ENCODE measurements around the gene SLC12A5.
A peak's percentile ranks its signal among the peaks of the same experiment; 100 is the strongest.
"Not testable (repeated sequence)": the region's sequence is repeated elsewhere in the genome, so short reads cannot be mapped to it uniquely, and the experiment has no call there.

The SLC12A5 gene

DNA sequence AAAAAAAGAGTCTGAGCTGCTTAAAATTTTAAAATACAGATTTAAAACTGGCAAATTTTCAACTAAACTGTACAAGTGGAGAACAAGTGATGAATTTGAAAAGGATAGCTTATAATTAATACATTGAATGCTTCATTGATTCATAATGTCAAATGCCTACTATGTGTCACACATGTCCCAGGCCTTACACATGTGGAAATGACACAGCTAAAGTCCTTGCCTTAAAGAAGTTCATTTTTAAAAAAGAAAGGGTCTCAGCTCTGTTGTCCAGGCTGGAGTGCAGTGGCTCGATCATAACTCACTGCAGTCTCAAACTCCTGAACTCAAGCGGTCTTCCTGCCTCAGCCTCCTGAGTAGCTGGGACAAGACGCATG is 55.8 kb downstream of the SLC12A5 start:
- DNase-seq, result no peak

DNA sequence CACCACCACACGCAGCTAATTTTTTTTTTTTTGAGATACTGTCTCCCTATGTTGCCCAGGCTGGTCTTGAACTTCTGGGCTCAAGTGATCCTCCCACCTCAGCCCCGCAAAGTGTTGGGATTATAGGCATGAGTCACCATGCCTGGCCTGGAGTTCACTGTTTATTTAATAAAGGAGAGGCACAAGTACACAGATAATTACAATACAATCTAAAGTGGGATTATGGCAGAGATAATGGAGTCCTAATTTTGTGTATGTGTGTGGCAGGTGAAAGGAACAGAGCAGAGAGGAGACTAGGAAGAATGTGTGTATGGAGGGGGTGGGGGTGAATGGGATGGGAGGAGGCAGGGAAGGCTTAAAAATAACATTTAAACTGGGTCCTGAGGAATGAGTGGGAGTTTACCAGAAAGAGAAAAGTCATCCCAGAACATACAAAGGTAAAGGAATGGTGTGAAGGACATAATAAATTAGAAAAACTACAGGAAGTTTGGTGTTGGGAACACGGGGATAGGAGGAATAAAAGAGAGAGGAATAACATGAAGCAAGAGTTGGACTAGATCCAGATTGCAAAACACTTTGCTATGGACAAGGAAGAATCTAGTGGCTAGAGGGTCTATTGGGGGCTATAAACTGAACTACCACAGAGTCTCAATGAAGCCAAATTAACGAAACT is 56.3 kb downstream of the SLC12A5 start:
- DNase-seq, result no peak

DNA sequence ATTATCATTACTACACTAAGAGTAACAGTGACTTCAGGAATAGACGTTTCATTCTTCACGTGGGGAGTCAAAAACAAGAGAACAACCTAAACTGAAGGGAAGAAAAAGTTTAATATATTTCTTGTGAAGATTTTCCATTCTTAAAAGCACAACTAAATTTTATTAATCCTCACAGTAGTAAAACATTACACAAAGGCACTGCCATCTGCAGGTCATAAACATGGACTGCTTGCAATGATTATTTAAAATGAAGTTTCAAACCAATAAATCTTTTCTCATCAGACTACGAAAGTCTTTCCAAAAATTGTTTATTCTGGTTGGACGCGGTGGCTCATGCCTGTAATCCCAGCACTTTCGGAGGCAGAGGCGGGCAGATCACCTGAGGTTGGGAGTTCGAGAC is 58.1 kb downstream of the SLC12A5 start:
- no peak for DNase-seq

DNA sequence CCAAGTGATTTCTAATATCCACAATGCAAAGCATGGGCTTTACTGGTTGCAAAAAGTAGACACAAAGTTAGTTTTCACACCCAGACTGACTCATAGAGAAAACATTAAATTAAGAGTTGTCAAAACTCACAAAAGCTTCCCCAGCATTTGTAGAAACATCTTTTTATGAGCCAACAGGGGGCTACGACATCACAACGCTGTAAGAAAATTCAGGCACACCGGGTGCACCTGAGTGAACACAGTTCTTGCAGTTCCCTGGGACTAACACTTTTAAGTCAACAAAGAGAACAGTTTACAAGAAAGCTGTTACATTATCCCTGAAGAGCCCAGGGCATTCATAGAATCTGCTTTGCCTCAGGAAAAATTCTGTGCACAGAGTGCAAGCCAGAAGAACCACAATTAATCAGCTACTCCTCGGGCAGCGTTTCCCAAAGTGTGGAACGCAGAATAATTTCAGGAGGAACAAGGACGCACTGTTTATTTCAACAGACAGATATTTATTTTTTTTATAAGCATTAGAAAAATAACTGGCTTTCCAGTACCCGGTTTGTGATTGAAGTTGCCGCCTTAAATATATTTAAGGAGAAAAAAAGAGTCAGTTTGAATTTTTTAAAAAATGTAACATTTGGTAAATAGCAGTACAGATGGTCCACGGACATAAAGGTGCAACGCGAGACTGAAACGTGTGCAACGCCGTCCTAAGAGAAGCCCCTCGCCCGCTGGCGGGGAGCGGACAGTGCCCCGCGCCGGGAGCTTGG is 59.6 kb downstream of the SLC12A5 start:
- DNase-seq, result no peak

DNA sequence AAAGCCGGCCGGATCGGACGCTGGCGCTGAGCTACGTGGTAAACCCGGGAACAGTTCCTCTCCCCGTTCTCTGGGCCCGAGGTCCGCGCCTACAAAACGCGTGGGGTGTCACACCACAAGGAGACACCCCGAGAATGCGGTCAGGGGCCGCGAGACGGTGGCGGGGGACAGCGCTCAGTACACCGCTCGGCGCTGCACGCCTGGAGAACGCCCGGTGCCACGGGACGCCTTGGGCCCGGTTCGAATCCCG is 60.1 kb downstream of the SLC12A5 start:
- no peak for DNase-seq

DNA sequence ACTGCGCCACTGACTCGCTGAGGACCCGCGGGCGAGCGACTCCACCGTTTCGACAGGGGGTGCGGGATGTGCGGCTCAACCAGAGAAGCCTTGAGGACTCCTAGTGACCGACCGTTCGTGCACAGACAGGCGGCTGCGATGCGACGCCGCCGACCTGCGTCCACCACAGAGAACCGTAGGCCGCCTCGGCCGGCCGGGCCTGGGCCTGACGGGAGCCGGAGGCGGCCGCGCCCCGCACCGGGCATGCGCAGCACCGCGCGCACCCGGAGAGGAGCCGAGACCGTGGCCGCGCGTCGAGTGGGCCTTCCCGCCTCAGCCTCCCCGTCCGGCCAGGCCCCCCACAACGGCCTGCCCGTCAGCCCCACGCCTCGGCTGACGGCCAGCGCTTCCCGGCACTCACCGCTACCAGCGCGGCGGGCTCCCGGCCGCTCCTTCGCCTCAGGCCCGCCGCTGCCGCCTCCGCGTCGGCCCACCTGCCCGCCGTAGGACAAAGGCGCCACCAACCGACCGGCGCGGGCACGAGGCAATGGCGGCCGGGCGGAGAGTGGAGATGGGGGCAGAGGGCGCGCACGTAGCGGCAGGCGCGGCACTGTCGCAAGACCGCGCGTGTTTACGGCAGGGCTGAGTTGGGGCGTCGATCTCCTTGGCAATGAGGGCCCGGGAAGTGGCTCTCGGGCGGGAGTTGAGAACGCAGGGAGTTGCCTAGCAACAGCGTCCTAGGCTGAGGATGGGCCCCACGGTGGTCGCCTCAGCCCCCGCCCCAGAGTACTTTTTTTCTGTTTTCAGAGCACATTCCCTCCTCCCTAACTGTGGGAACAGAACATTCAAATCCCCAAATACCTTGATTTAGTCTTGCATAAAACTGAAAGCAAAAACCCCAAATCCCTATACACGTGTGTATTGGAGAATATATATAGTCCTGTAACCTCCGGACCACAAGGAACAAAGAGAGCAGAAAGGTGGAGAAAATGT is 60.7 kb downstream of the SLC12A5 start, which contains the start of gene NCOA5:
Gene NCOA5 (minus strand): TSS at position 546 of the 972 bp plus-strand sequence. CDS start 10,538 bp downstream, outside the sequence.
- DNase-seq, result peak; percentile 86

DNA sequence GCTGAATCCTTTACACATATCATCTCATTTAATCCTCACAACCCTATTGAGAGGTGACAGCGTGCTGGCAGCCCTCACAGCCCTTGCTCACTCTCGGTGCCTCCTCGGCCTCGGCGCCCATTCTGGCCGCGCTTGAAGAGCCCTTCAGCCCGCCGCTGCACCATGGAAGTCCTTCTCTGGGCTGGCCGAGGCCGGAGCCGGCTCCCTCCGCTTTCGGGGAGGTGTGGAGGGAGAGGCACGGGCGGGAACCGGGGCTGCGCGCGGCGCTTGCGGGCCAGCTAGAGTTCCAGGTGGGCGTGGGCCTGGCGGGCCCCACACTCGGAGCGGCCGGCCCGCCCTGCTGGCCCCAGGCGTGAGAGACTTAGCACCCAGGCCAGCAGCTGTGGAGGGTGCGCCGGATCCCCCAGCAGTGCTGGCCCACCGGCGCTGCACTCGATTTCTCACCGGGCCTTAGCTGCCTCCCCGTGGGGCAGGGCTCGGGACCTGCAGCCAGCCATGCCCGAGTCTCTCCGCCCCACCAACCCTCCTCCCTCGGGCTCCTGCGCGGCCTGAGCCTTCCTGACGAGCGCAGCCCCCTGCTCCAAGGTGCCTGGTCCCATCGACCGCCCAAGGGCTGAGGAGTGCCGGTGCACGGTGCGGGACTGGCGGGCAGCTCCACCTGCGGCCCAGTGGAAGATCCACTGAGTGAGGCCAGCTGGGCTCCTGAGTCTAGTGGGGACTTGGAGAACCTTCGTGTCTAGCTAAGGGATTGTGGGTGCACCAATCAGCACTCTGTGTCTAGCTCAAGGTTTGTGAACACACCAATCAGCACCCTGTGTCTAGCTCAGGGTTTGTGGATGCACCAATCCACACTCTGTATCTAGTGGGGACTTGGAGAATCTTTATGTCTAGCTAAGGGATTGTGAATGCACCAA is 62.9 kb downstream of the SLC12A5 start:
- not testable (repeated sequence) for DNase-seq

DNA sequence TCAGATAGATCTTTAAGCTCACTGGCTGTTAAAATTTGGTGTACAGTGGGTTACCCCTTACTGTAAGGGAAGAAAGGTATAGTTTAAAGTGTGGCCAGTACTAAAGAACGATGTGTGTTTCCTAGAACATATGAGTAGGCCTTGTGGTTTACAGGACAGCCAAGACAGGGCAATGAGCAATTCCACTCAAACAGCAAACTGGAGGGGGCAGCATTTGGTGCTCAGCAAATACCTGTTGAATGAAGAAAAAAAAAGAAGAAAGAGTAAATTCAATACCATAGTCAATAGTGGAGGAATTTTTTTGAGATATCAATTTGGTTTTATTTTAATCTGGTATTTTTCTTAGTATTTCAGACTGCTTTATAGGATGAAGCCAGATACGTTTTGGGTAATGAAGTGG is 64.5 kb downstream of the SLC12A5 start:
- DNase-seq, result no peak

DNA sequence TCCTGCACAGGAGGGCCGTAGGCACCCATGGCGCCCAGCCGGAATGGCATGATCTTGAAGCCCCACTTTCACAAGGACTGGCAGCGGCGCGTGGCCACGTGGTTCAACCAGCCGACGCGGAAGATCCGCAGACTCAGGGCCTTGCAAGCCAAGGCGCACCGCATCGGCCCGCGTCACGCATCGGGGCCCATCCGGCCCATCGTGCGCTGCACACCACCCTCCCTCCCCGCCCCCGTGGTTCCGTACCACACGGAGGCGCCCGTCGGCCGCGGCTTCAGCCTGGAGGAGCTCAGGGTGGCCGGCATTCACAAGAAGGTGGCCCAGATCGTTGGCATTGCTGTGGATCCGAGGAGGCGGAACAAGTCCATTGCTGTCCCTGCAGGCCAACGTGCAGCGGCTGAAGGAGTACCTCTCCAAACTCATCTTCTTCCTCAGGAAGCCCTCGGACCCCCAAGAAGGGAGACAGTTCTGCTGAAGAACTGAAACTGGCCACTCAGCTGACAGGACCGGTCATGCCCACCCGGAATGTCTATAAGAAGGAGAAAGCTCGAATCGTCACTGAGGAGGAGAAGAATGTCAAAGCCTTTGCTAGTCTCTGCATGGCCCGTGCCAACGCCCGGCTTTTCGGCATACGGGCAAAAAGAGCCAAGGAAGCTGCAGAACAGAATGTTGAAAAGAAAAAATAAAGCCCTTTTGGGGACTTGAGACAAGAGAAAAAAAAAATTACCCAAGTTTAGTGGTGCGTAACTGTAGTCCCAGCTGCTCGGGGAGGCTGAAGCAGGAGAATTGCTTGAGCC is 70.7 kb downstream of the SLC12A5 start:
- no peak for DNase-seq

DNA sequence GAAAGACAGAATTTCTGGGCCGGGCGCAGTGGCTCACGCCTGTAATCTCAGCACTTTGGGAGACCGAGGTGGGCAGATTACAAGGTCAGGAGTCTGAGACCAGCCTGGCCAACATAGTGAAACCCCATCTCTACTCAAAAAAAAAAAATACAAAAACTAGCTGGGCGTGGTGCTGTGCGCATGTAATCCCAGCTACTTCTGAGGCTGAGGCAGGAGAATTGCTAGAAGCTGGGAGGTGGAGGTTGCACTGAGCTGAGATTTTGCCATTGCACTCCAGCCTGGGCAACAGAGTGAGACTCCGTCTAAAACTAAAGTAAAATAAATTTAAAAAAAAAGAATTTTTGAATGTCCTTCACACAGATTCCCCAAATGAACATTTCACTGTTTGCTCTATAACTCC is 71.4 kb downstream of the SLC12A5 start:
- not testable (repeated sequence) for DNase-seq

DNA sequence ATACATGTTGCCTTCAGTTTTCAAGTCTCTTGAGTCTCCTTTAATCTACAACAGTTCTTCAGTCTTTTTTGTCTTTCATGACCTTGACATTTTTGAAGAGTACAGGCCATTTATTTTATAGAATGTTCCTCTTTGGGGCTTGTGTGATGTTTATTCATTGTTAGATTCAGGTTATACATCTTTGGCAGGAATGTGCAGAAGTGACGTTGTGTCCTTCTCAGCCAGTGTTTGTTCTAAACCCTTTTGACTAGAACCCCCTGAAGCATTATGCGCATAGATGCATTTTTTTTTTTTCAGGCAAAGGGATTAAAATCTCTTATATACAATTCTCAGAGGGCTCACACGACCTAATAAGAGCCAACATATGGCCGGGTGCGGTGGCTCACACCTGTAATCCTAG is 72.0 kb downstream of the SLC12A5 start:
- DNase-seq, result no peak

DNA sequence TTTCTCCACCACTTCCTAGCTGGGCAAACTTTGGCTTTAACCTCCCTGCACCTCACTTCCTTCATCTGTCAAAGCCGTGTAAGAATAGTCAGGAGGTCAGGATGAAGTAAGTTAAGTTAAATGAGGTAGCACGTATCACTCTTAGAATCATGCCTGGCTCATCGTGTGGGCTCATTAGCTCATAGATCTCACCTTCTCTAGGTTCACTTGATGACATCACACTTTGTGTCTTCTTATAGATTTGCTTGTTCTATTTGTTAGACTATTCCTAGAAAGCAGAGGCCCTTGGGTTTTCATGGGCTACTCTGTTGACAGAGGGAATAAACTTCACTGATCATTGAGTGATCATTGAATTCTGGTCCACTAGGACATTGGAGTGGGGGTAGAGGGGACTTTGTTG is 72.9 kb downstream of the SLC12A5 start:
- no peak for DNase-seq

DNA sequence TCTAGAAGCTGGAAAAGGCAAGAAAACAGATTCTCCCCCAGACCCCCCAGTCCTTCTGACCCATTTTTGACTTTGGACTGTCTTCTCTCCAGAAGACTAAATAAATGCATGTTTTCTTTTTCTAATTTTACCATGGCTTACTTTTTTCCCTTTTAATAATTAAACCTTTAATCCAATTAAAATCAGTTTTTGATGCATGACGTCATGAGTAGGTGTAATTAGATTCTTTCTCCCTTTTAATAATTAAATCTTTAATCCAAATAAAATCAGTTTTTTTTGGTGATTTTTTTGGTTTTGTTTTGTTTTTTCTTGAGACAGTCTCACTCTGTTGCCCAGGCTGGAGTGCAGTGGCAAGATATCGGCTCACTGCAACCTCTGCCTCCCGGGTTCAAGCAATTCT is 73.9 kb downstream of the SLC12A5 start:
- DNase-seq, result no peak

DNA sequence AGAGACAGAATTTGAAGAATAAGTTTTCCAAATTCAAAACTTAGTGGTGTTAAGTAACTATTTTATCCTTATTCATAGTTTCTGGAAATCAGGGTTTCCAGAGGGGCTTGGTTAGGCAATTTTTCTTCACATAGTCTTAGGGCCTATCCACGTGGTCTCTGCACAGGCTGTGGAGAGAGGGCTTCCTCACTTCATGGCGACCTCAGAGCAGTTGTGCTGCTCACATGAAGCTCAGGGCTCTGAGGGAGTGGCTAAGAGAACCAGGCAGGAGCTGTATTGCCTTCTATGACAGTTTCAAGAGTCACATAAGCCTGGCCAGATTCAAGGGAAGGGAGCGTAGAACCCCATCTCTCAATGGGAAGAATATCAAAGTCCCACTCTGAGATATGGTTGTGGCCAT is 75.2 kb downstream of the SLC12A5 start:
- no peak for DNase-seq

DNA sequence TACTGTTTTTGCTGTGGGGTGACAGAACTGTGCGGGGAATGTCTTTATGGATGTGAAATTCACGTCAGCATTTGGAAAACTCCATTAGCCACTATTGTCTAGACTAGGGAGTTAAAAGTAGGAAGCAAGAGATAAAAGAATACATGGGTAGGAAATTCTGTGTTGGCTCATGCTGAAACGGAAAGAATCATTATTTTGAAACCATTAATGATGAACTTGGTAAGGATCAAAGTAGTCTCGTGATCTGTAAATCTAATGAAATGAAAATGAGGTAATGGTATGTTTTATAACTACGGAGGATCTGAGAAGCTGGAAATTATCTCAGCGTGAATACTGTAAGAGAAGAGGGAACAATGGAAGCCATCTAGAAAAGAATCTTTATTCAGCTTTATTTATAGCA is 78.0 kb downstream of the SLC12A5 start:
- no peak for DNase-seq

DNA sequence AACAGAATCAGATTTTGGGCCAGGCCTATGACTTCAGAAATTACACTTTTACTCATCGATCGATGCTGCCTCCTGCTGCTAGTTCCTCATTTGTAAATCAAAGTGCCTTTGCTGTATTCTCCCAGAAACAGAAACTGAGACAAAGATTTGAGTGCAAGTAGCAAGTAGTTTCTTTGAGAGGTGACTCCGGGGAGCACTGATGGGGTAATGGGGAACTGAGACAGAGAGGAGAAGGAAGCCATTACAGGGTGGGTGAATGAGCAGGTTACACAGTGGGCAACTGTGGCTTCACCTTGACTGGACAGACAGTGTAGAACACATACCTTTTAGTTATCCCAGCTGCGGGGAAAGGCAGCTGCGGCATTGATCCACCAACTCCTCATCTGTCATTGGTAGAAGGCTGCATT is 79.4 kb downstream of the SLC12A5 start:
- no peak for DNase-seq

DNA sequence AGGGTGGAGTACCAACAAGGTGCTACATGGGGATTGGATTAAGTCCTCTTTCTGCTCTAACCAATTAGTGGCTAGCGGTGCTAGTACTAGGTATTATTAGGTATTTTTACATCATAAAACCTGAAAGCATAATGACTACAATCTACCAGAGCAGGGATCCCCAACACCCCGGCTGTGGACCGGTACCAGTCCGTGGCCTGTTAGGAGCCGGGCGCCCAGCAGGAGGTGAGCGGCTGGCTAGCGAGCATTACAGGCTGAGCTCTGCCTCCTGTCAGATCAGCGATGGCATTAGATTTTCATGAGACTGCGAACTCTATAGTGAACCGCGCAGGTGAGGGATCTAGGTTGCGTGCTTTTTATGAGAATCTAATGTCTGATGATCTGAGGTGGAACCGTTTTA is 80.0 kb downstream of the SLC12A5 start:
- no peak for DNase-seq

Data from cortex of kidney (tissue), 1 donor.